22Rv1 (cell line): Measurements from ENCODE around the gene WWOX.

Experiments used
- H3K27ac ChIP-seq: fragments of 450-650 bp; 2 replicates; pipeline ENCODE4 v1.5.1; 2017
- CTCF ChIP-seq: fragments of 450-650 bp; IDR thresholded peaks from 2 replicates; pipeline ENCODE4 v1.5.1; 2017; ENCODE audit warnings: mild to moderate bottlenecking
- ZFX ChIP-seq: fragments of 450-650 bp; IDR thresholded peaks from 2 replicates; pipeline ENCODE4 v1.6.1; 2017; ENCODE audit warnings: antibody characterized with exemption, borderline replicate concordance

The WWOX gene

GRCh38 chr16:79012671-79013434, 913.4 kb downstream of the WWOX start:
- no peak for TF ChIP-seq CTCF
- no peak for TF ChIP-seq ZFX

GRCh38 chr16:79013930-79014660, 914.6 kb downstream of the WWOX start:
- TF ChIP-seq ZFX (no peak), CTCF (no peak)
- H3K27ac ChIP-seq = no peak overlapping the region

More at GRCh38 chr16:79012671-79013434, 913.4 kb downstream of the WWOX start:
- H3K27ac ChIP-seq = no peak overlapping the region

- TF ChIP-seq ZFX = no peak
- no peak for TF ChIP-seq CTCF
Observed at GRCh38 chr16:79018650-79019429, 919.4 kb downstream of the WWOX start.

GRCh38 chr16:79019431-79019830, 920.0 kb downstream of the WWOX start:
- TF ChIP-seq ZFX (no peak), CTCF (no peak)
- no peak overlapping the region for H3K27ac ChIP-seq

More at GRCh38 chr16:79018650-79019429, 919.4 kb downstream of the WWOX start:
- H3K27ac ChIP-seq = no peak overlapping the region

- TF ChIP-seq ZFX = no peak
- no peak for TF ChIP-seq CTCF
- H3K27ac ChIP-seq = no peak overlapping the region
Observed at GRCh38 chr16:79021991-79022630, 922.7 kb downstream of the WWOX start.

- TF ChIP-seq ZFX = no peak
- TF ChIP-seq CTCF = no peak
- no peak overlapping the region for H3K27ac ChIP-seq
Observed at GRCh38 chr16:79026117-79026516, 926.7 kb downstream of the WWOX start.
